ENCODE measurements around the gene SORCS2.

The SORCS2 gene

GRCh38 chr4:7731437-7731836, 539.1 kb downstream of the SORCS2 start:
- Histone ChIP-seq H3K9ac (ENCODE audit: insufficient read length) (no peak overlapping the region), H3K9me3 (ENCODE audit: low read depth, low read length) (no peaks in the 10 kb centered on the region), H3K27ac (no peak overlapping the region), H3K4me3 (no peak overlapping the region), H3K36me3 (ENCODE audit: insufficient read depth, low read length) (no peaks in the 10 kb centered on the region)
- DNase-seq (ENCODE audit: low read depth, low spot score) = no peak
- no peak for TF ChIP-seq FOXP2 (optimal IDR thresholded peaks at IDR 0.05; ENCODE audit: control extremely low read depth, extremely low read length, insufficient read depth)
- no peak for TF ChIP-seq POLR2AphosphoS5 (IDR thresholded peaks at IDR 0.05; ENCODE audit: borderline replicate concordance, low read depth, low read length)
- no peak for TF ChIP-seq EZH2 (IDR thresholded peaks at IDR 0.05)

GRCh38 chr4:7732263-7732662, 539.9 kb downstream of the SORCS2 start:
- H3K9ac ChIP-seq (ENCODE audit: insufficient read length) = no peak overlapping the region
- no peaks in the 10 kb centered on the region for H3K9me3 ChIP-seq (ENCODE audit: low read depth, low read length)
- TF ChIP-seq POLR2AphosphoS5 (IDR thresholded peaks at IDR 0.05; ENCODE audit: borderline replicate concordance, low read depth, low read length) = no peak
- no peak for TF ChIP-seq EZH2 (IDR thresholded peaks at IDR 0.05)
- TF ChIP-seq FOXP2 (optimal IDR thresholded peaks at IDR 0.05; ENCODE audit: control extremely low read depth, extremely low read length, insufficient read depth) = no peak
- no peak for DNase-seq (ENCODE audit: low read depth, low spot score)
- H3K27ac ChIP-seq = no peak overlapping the region
- H3K36me3 ChIP-seq (ENCODE audit: insufficient read depth, low read length) = no peaks in the 10 kb centered on the region
- no peak overlapping the region for H3K4me3 ChIP-seq

GRCh38 chr4:7733201-7733600, 540.9 kb downstream of the SORCS2 start:
- Histone ChIP-seq H3K9ac (ENCODE audit: insufficient read length) (no peak overlapping the region), H3K27ac (no peak overlapping the region), H3K9me3 (ENCODE audit: low read depth, low read length) (no peaks in the 10 kb centered on the region), H3K4me3 (no peak overlapping the region), H3K36me3 (ENCODE audit: insufficient read depth, low read length) (no peaks in the 10 kb centered on the region)
- TF ChIP-seq FOXP2 (optimal IDR thresholded peaks at IDR 0.05; ENCODE audit: control extremely low read depth, extremely low read length, insufficient read depth) (no peak), EZH2 (IDR thresholded peaks at IDR 0.05) (no peak)
- DNase-seq (ENCODE audit: low read depth, low spot score) = no peak

- Histone ChIP-seq H3K27ac (no peak overlapping the region), H3K9ac (ENCODE audit: insufficient read length) (no peak overlapping the region)
These were observed 541.7 kb downstream of the SORCS2 start for GRCh38 chr4:7733801-7734650.

GRCh38 chr4:7734651-7735260, 542.4 kb downstream of the SORCS2 start:
- no peaks in the 10 kb centered on the region for H3K36me3 ChIP-seq (ENCODE audit: insufficient read depth, low read length)
- H3K27ac ChIP-seq = no peak overlapping the region
- TF ChIP-seq FOXP2 (optimal IDR thresholded peaks at IDR 0.05; ENCODE audit: control extremely low read depth, extremely low read length, insufficient read depth) = no peak
- TF ChIP-seq POLR2AphosphoS5 (IDR thresholded peaks at IDR 0.05; ENCODE audit: borderline replicate concordance, low read depth, low read length) = no peak
- no peak for TF ChIP-seq EZH2 (IDR thresholded peaks at IDR 0.05)
- no peak for DNase-seq (ENCODE audit: low read depth, low spot score)
- no peak overlapping the region for H3K9ac ChIP-seq (ENCODE audit: insufficient read length)
- no peaks in the 10 kb centered on the region for H3K9me3 ChIP-seq (ENCODE audit: low read depth, low read length)
- H3K4me3 ChIP-seq = no peak overlapping the region

More at GRCh38 chr4:7733801-7734650, 541.7 kb downstream of the SORCS2 start:
- TF ChIP-seq FOXP2 (optimal IDR thresholded peaks at IDR 0.05; ENCODE audit: control extremely low read depth, extremely low read length, insufficient read depth) (no peak), POLR2AphosphoS5 (IDR thresholded peaks at IDR 0.05; ENCODE audit: borderline replicate concordance, low read depth, low read length) (no peak), EZH2 (IDR thresholded peaks at IDR 0.05) (no peak)
- Histone ChIP-seq H3K9me3 (ENCODE audit: low read depth, low read length) (no peaks in the 10 kb centered on the region), H3K36me3 (ENCODE audit: insufficient read depth, low read length) (no peaks in the 10 kb centered on the region), H3K4me3 (no peak overlapping the region)
- no peak for DNase-seq (ENCODE audit: low read depth, low spot score)

GRCh38 chr4:7735395-7735794, 543.1 kb downstream of the SORCS2 start:
- H3K9ac ChIP-seq (ENCODE audit: insufficient read length) = no peak overlapping the region
- H3K4me3 ChIP-seq = no peak overlapping the region
- H3K27ac ChIP-seq = no peak overlapping the region
- TF ChIP-seq POLR2AphosphoS5 (IDR thresholded peaks at IDR 0.05; ENCODE audit: borderline replicate concordance, low read depth, low read length) (no peak), FOXP2 (optimal IDR thresholded peaks at IDR 0.05; ENCODE audit: control extremely low read depth, extremely low read length, insufficient read depth) (no peak), EZH2 (IDR thresholded peaks at IDR 0.05) (no peak)
- no peak for DNase-seq (ENCODE audit: low read depth, low spot score)
- H3K36me3 ChIP-seq (ENCODE audit: insufficient read depth, low read length) = no peaks in the 10 kb centered on the region
- no peaks in the 10 kb centered on the region for H3K9me3 ChIP-seq (ENCODE audit: low read depth, low read length)

- no peak for DNase-seq (ENCODE audit: low read depth, low spot score)
- Histone ChIP-seq H3K36me3 (ENCODE audit: insufficient read depth, low read length) (no peaks in the 10 kb centered on the region), H3K27ac (no peak overlapping the region), H3K9me3 (ENCODE audit: low read depth, low read length) (no peaks in the 10 kb centered on the region), H3K4me3 (no peak overlapping the region), H3K9ac (ENCODE audit: insufficient read length) (no peak overlapping the region)
- TF ChIP-seq POLR2AphosphoS5 (IDR thresholded peaks at IDR 0.05; ENCODE audit: borderline replicate concordance, low read depth, low read length) = no peak
- TF ChIP-seq FOXP2 (optimal IDR thresholded peaks at IDR 0.05; ENCODE audit: control extremely low read depth, extremely low read length, insufficient read depth) = no peak
- TF ChIP-seq EZH2 (IDR thresholded peaks at IDR 0.05) = no peak
These were observed 543.6 kb downstream of the SORCS2 start for GRCh38 chr4:7735961-7736360.

GRCh38 chr4:7736436-7737267, 544.3 kb downstream of the SORCS2 start:
- H3K36me3 ChIP-seq (ENCODE audit: insufficient read depth, low read length) = no peaks in the 10 kb centered on the region
- no peak overlapping the region for H3K27ac ChIP-seq
- H3K9ac ChIP-seq (ENCODE audit: insufficient read length) = no peak overlapping the region
- DNase-seq (ENCODE audit: low read depth, low spot score) = no peak
- no peak overlapping the region for H3K4me3 ChIP-seq
- TF ChIP-seq EZH2 (IDR thresholded peaks at IDR 0.05) = no peak
- TF ChIP-seq POLR2AphosphoS5 (IDR thresholded peaks at IDR 0.05; ENCODE audit: borderline replicate concordance, low read depth, low read length) = no peak
- TF ChIP-seq FOXP2 (optimal IDR thresholded peaks at IDR 0.05; ENCODE audit: control extremely low read depth, extremely low read length, insufficient read depth) = no peak
- H3K9me3 ChIP-seq (ENCODE audit: low read depth, low read length) = no peaks in the 10 kb centered on the region

Data from SK-N-MC (cell line).